Stimulated activated CD4-positive, alpha-beta T cell treated with anti-CD3 and anti-CD28 coated beads, Interleukin-12 subunit alpha, Interleukin-12 subunit beta, amount 100 ng/mL, for 24 hours (primary cell): ENCODE measurements around the gene CELA3A.
A peak's percentile ranks its signal among the peaks of the same experiment; 100 is the strongest.
"Not testable (repeated sequence)": the region's sequence is repeated elsewhere in the genome, so short reads cannot be mapped to it uniquely, and the experiment has no call there.

Source experiments
- DNase-seq, 2 experiments: peaks; one replicate each; pipeline ENCODE4 v3.0.0-alpha.2; 2020; ENCODE audit warnings: low read depth in 2 of 2

Gene CELA3A

DNA sequence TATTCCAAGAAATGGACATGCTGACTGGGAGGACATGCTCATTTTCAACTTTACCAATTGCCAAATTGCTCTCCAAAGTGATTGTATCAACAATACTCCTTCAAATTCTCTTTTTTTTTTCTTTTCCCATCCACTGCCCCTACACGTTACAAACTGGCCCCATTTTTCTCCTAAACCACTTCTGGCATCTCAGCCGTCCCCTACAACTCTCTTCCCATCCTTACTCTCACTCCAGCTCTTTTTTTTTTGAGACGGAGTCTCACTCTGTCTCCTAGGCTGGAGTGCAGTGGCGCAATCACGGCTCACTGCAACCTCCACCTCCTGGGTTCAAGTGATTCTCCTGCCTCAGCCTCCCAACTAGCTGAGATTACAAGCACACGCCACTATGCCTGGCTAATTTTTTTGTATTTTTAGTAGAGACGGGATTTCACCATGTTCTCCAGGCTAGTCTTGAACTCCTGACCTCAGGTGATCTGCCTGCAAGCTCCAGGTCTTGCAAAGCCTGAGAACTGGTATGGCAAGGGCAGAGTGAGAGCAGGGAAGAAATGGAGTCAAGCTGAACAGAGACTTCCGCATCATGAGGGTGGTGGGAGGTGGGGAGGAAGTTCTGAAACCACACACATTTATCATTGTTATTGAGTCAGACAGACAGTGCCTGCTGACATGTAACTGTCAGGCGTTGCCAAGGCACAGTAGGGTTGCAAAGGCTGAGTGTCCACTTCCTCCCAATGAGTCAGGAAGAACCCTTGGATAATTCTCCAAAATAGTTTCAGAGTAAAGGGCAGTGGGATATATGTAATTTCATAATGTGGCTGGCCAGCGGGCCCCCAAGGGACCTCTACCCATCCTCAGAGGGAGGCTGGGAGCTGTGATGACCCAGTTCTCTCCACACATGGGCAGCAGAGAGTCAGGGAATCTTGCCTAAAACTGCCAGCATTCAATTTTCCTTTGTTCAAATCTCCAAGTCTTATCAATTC is 17.4 kb downstream of the CELA3A start:
- DNase-seq, result peak; percentile 40 to 45

DNA sequence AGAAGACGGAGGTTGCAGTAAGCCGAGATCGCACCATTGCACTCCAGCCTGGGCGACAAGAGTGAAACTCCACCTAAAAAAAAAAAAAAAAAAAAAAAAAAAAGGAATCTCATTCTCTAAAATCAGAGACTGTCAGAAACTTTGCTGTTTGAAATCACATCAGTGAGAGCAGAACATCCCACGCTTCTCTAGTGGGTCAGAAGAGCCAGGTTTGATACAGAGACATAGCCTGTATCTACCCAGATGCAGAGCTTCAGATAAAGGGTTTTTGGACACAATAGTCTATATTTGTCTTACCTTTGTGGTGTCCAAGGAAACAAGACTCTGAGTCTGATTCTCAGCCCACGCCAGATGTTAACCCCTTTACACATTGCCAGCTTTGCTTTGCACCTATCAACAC is 19.6 kb downstream of the CELA3A start:
- no peak for DNase-seq

DNA sequence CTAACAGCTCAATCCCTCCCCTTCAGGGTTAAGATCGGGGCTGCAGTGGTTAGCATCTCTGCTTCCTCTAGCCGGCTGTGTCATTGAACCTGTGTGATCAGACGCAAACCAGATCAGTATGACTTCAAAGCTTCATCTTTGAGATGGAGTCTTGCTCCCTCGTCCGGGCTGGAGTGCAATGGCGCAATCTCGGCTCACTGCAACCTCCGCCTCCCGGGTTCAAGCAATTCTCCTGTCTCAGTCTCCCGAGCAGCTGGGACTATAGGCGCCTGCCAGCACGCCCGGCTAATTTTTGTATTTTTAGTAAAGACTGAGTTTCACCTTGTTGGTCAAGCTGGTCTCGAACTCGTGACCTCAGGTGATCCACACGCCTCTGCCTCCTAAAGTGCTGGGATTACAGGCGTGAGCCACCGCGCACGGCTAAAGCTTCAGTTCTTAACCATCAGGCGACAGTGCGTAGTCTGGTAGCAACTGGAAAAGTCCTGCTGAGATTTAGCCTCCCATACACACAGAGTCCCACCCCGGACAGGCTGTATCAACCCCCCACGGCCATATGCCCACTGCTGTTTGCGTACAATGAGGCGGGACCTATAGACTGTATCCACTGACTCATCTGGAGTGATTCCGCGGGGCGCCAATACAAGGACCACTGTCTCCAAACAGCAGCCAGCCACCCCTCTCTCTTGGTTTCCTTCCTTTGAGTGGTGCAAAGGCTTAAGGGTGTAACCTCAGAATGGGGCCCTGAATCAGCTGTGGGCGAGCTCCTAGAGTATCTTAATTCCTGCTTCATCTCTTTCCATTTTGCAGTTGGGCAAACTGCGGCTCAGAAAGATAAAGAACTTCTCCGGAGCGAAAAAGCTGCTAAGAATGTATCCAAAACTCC is 23.3 kb downstream of the CELA3A start:
- DNase-seq, result peak; percentile 44 to 59

DNA sequence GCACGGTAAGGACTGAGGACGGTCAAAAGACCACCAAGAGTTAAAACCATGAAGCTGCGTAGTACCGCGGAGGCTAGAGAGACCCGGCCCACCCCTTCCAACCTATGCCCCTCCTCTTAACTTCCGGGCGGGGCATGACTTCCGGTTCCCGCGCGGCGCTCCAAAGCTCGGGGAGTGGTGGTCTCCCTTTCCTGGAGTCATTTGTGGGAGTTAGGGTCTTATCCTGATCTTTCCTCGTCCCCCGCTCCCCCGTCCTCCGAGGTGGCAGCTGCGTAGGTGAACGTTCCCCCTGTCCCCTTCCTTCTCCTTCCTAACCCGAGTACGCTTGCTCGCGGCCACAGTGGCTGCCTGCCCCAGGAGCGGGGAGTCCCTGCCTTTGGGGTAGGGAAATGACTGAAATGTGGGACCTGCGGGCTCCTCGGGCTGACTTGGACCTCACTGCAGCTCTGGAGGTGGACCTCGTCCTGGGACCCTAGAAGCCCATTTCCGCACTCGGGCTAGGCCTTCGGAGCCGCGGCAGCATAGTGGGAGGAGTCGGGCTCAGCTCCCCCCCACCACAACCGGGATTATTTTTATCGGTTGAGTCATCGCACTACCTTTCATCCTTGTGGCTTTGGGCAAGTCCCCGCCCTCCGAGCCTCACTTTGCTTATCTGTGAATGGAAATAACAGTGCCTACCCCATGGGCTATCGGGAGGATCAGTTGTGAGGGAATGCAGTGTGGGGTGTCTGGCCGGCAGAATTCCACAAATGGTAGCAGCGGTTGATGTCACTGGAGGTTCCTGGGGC is 24.1 kb downstream of the CELA3A start:
- peak; percentile 78 to 85 for DNase-seq

DNA sequence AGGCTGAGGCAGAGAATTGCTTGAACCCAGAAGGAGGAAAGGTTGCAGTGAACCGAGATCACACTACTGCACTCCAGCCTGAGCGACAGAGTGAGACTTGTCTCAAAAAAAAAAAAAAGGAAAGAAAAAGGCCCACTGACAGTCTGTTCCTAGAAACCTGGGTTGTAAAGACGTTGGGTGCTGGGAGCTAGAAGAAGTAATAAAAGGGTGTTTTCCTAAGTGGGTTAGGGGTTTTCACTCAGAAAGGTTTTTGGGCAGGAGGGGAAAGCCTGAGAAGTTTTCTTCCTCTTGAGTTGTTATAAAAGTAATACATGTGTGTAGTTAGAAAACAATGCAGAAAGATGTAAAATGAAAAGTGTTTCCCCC is 25.4 kb downstream of the CELA3A start:
- no peak for DNase-seq

DNA sequence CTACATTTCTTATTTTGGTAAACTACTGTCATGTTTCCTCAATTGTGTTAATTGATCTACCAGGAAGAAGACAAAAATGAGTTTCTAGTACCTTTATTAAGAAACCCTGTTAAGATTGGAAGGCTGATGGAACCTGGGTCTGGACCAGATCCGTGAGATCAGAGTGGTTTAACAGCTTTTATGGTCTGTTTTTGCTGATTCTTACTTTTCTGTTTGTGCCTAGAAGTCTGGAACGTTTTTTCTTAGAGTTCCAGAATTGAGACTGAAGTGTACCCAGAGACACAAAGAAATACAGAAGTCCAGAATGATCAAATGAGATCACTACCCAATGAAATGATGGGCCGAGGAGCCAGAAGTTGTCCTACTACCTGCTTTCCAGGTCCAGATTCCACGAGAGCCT is 28.6 kb downstream of the CELA3A start:
- no peak for DNase-seq

DNA sequence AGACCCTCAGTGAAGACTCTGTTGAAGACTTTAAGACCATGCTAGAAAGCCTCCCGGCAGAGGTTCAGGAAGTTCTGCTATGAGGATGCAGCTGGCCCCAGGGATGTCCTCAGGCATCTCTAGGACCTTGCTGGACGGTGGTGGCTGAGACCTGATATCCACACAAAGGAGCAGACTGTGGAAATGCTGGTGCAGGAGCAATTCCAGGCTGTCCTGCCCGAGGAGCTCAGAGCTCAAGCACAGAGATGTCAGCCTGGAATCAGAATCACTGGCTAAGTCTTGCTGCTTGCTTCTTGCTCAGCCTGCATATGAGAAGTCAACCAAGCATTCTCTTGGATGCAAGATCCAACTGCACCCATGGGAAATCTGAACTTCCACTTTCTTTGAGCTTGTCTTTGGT is 29.0 kb downstream of the CELA3A start:
- no peak for DNase-seq

DNA sequence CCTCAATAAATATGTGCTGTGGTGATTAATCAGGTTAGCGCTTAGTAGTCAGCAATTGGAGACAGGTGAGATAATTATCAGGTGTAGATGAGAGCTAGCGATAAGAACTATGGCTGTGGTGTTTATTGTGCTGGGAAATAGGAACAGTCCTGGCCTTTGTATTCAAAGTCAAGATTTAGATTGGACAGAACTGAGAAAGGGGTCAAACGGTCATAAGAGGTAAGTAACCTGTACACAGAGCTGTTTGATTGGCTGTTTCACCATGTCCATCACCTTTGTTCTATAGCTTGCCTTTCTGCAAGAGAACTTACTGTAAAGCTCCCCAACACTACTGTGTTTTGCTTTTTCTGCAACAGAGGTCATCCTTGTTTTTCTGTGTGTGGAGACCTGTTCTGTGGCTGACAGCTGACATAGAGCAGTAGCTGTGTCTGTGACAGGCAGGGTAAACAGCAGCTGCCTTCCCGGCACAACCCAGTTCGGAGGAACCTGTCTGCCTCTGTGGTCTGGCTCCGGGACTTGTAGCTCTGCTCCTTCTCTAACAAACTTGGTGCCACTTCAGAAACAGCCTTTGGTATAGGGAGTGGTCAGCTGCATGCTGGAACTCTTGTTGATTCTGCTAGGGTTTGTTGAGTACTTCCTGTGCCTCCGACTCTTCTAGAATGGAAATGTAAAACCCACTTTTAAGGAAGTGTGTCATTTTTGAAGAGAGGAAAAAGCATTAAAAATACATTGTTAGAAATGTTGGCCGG is 29.9 kb downstream of the CELA3A start:
- DNase-seq, result no peak

DNA sequence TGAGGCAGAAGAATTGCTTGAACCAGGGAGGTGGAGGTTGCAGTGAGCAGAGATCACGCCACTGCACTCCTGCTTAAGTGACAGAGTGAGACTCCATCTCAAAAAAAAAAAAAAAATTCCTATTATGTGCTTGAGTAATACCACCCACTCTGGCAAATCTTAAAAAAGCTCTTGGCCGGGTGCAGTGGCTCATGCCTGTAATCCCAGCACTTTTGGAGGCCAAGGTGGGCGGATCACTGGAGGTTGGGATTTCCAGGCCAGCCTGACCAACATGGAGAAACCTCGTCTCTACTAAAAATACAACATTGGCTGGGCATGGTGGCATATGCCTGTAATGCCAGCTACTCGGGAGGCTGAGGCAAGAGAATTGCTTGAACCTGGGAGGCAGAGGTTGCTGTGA is 33.4 kb downstream of the CELA3A start:
- not testable (repeated sequence) for DNase-seq

DNA sequence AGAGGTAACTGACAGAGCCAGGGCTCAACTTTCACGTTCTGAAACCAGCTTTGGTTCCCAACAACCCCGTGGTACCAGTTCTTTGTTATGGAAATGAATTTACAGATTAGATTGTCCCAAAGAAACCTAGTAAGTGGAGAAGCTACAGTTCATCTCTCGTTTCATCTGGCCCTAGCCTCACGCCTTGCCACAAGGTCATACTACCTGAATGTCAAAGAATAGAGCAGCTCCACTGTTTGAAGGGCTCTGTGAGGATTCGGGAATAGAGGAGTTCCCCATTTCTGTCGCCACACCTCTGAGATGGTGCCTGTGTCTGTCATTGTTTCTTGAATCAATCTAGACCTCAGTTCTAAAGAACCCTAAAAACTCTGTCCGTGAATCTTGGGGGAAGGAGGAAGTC is 36.1 kb downstream of the CELA3A start:
- no peak for DNase-seq

DNA sequence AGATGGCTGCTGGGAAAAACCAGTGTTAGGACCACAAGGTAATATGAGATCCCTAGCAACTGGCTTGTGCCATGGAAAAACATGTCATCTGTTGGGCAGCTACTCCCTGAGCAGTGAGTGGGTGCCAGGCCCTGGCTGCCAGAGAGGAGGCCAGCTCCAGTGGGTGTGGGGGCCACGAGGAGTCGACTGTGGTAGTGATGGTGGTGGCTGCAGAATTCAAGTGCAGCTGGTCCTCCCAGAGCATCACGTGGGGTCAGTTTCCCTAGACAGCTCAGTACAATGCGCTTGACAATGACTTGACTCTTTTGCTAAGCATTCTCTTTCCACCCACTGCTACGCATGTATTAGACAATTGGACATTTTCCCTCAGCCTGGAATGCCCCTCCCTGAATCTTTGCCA is 36.6 kb downstream of the CELA3A start:
- DNase-seq, result no peak

DNA sequence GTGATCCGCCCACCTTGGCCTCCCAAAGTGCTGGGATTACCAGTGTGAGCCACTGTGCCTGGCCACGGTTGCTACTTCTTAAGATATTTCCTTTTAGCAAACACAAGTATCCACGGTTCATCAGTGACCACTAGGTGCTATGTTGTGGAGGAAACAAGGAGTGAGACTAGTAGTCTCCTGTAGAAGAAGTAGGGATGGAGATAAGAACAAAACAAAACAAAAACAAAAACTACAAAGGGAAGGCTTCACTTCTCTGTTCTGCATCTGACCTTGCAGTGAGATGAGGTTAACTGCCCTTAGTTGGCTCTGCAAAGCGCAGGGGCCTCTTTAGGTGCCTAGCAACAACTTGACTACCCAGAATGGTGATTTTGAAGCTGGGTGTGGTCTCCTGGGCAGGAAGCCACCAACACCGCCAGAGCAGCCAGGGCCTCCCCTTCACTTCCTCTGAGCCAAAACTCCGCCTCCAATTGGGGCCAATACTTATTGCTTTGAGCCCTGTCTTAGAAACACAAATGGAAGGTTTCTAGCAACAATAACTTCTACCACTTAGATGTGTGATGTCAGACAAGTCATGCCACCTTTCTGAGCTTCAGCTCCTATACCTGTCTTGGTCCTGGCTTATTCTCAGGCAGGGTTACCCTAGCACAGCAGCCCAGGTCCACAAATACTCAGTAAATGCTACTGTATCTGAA is 38.3 kb downstream of the CELA3A start:
- peak; percentile 64 to 78 for DNase-seq

DNA sequence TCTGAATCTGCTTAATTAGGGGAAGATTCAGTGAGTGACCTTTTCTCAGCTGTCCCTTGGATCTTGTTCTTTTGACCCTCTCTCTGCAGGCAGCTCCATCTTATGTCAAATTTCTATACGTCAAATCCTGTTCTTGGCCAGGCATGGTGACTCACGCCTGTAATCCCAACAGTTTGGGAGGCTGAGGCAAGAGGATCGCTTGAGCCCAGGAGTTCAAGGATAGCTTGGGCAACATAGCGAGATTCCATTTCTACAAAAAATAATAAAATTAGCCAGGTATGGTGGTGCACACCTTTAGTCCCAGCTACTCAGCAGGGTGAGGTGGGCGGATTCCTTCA is 38.8 kb downstream of the CELA3A start:
- DNase-seq, result no peak

DNA sequence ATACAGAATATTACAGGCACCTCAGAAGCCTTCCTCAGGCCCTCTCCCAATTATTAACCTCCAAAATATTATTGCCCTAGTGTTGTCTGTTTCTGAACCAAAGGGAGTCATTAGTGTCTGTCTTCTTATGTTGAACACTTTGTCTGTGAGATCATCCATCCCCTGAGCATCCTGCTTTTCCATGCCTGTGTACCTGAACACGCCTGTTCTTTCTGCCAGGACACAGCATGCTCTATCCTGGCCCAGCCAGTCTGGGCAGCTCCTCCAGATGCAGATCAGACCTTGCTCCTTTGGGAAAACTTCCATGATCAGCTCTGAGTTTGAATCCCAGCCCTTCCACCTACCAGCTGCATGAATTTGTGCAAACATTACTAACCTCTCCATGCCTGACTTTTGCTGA is 40.0 kb downstream of the CELA3A start:
- DNase-seq, result no peak

DNA sequence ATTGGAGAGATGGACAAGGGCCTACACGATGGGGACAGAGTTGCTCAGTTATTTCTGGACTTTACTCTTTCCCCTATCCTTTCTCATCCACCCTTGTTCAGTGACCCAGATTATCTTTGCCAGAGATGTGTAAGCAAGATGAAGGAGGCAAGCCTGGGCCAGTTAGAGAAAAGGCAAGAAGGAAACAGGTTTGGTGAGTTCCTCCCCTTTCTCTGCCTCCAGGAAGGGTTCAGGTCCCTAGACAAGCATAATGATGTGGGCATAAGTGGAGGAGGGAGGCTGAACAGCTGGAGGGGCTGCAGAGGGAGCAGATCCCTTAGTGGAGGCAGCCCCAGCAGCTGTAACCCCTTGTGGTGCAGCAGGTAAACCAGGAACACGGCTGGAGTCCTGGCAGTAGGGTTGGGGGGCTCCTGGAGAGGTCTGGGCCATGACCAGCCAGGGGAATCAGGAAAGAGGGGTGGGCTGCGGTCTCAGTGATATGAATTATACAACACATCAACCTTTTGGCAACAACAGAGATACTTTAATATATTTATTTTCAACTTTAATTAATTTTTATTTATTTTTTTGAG is 41.8 kb downstream of the CELA3A start:
- DNase-seq, result no peak

DNA sequence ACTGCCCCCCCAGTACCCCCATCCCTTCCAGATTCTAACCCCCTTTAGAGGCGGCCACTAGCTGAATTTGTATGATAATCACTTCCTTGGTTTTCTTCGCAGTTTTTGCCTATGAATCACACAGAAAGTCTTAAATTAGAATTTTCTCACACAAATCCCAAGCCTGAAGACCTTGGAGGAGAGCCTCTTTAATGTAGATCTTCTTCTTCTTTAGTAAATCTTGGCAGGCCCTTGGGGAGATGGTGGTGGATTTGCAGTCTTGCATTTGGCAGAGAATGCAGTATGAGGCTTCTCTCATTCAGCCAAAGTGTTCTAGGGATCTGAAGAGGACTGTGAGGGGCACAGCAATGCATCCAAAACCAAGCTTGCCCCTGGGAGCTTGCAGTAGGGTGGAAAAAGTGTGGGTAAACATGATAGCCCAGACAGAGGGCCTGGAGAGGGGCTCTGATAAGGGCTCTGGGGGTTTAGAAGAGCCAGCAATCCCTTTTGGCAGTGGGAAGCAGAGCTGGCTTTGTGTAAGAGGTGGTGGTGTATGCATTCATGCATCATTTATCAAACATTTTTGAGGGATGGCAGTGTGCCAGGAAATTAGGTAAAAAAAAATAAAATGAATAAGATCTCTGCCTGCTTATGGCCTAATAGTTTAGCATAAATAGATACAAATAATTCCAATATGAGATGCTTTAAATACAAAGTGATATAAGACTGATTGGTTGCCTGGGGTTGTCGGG is 43.4 kb downstream of the CELA3A start:
- DNase-seq, result no peak

DNA sequence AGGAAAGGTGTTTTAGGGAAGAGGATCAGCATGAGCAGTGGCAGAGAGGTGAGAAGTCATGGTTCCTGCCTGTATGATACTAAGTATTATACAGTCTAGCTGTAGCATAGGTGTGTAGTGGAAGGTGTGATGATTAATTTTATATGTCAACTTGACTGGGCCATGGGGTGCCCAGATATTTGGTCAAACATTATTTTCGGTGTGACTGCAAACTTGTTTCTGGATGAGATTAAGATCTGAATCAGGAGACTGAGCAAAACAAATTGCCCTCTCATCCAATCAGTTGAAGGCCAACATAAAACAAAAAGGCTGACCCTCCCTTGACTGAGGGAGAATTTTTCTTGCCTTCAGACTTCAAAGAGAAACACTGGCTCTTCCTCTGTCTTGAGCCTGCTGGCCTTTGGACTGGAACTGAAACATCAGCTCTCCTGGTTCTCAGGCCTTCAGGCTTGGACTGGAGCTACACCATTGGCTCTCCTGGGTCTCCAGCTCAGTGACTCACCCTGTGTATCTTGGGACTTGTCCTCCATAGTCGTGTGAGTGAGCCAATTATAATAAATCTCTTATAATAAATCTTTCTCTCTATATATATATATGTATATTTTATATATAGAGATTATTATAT is 44.3 kb downstream of the CELA3A start:
- DNase-seq, result no peak

DNA sequence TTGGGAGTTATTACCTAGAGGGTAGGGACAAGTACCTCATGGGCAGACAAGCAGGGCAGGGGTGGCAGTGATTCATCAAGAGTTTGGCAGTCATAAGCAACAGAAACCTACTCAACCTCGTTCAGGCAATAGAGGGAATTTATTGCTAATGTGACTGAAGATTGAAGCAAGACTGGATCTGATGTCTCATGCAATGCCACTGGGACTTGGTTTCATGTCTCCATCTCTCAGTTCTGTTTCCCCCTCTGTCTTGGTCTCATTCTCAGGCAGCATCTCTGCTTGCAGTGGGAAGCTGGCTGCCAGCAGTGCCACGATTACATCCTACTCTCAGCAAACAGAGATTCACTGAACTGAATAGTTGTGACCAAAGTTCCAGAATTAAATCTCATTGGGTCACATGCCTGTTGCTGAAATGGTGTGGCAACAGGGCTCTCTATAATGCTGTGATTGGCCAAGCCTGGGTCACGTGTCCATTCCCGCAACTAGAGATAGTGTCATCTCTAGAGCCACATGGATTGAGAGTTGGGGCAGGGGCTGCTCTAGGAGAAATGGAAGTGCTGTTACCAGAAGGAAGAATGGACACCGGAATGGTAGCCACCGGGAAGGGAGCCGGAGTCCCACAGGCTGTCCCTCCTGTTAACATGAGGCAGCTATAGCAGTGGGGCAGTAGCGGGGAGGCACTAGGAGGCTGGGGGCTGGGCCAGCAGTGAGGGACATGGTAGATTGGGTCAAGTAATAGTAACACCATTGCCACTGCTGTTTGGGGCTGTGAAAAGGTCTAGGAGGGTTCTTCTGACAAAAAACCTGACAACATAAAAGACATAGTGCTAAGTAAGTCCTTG is 47.1 kb downstream of the CELA3A start:
- DNase-seq, result peak in 1 of 2 experiments; percentile 17
